ENCODE results near the gene CERS6.

Gene CERS6

DNA sequence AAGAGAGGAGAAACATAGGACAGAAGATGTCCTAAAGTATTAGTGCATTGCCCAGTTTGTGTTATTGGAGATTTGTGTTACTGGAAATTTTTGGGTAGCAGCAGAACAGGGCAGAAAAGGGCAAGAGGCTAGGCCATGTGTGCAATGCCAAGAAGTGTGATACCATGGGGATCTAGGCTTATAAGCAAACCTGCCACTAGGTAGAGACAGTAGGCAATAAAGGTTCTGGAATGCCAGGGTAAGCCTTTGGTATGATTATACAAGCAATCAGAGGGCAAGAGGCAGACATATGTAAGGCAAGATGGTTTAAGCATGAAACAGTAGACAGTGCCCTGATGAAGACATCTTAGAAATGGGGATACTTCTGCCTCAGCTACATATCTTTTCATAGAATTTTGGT, 12.3 kb upstream of the CERS6 start:
- no peak for DNase-seq

DNA sequence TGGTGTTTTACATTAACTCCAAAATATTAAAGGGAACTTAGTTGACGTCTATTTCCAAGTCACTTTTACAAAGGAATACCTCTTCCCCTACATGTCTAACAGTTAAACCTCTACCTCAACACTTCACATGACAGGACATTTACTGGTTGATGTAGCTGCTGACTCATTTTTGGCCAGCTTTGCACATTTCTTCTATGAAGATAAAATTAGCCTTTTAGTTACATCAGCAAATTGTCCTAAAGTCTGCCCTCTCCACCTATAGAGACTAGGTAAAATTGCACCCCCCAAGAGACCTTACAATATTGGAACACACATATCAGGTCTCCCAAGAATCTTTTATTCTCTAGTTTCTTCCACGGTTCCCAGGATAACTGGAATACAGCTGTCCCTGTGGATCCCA, 10.1 kb upstream of the CERS6 start:
- DNase-seq: no peak

DNA sequence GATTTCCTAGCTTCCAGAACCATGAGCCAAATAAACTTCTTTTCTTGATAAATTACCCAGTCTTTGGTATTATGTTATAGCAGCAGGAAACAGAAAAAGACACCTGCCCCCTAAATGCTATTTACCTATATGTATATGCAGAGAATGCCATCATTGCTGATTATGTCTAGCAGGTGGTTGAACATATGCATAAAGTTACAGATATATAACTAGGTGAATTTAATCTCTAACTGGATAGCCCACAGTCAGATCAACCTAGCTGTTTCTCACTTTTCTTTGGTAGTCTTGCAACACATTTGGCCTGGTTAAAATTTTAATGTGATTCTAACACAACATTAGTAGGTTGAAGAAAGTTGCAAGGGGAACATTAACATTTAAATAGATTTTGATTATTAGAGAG, 7.1 kb upstream of the CERS6 start:
- DNase-seq: no peak

DNA sequence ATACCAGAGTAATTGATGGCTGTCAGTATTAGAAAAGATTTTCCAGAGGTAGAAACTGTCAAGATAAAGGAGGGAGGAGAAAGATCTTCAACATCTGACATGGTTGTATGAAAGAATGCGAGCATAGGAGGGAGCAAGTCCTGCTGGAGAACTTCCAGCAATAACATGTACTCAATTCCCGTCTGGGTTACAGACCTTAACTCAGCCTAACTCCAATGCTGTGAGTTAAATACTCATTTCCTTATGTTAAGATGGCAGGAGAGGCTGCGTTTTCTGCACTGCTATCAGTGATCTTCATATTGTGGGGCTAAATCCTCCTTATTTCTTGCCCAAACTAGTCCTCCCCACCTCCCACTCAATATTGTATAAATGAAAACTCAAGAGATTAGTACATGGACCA, 6.7 kb upstream of the CERS6 start:
- no peak for DNase-seq

DNA sequence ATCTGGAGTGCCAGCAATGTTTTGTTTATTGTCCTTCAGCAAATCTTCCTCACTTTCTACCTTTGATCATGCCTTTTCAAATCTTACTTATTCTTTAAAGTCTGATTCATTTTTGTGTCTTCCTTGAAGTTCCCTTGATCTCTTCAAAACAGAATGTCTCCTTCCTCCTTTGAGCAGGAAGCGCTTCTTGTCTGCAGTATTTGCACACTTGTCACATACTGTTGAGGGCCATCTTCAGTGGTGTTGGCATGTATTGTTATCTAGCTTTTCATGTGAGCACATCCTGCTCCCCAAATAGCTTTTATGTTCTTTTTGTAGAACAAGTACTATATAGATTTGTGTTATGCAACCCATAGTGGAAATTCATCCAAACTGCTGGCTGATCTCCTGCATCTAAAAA, 5.9 kb upstream of the CERS6 start:
- DNase-seq: no peak

DNA sequence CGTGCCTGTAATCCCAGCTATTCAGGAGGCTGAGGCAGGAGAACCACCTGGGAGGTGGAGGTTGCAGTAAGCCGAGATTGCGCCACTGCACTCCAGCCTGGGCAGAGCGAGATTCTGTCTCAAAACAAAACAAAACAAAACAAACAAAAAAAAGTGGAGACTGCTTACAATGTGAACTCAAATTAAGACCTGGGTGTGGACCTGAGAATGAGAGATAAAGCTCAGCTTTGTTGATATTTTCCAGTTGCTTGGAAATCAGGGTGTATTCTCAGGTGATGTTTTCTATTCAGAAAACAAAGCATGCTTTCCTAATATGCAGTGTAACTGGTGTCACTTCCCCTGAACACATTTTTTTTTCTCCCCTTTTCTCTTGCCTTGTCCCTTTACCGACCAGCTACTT, 5.3 kb upstream of the CERS6 start:
- no peak for DNase-seq

DNA sequence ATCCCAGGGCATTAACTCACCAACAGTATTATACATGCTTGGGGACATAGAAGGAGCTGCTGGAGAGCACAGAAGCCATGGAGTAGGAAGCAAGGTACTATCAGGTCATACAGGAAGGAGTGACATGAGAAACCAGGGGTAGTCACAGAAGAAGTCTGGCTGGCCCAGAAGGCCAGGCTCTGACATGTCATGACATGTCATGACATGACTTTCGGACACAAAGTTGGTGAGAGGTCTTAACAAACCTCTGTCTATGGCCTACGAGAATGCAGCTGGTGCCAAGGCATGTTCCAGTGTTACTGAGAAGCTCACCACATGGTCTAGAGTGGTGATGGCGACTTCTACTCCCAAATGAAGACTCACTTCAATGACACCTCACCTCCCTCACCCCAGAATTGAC, 3.3 kb upstream of the CERS6 start:
- DNase-seq: no peak

DNA sequence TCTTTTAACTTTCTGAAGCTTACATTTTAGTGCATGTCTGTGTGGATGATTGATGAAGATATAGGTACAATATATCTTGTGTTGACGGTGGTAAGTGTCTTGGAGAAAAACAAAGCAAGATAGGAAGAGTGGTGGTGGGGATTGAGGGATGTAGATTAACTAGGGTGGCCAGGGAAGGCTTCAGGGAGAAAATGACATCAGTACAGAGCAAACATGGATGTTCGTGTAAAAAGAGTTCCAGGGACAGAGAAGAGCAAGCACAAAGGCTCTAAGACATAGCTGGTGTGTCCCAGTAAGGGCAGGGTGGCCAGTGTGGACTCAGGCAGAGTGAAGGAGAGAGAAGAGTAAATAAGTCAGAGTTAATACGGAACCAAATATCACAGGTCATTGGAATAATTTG, 2.7 kb upstream of the CERS6 start:
- DNase-seq: no peak

DNA sequence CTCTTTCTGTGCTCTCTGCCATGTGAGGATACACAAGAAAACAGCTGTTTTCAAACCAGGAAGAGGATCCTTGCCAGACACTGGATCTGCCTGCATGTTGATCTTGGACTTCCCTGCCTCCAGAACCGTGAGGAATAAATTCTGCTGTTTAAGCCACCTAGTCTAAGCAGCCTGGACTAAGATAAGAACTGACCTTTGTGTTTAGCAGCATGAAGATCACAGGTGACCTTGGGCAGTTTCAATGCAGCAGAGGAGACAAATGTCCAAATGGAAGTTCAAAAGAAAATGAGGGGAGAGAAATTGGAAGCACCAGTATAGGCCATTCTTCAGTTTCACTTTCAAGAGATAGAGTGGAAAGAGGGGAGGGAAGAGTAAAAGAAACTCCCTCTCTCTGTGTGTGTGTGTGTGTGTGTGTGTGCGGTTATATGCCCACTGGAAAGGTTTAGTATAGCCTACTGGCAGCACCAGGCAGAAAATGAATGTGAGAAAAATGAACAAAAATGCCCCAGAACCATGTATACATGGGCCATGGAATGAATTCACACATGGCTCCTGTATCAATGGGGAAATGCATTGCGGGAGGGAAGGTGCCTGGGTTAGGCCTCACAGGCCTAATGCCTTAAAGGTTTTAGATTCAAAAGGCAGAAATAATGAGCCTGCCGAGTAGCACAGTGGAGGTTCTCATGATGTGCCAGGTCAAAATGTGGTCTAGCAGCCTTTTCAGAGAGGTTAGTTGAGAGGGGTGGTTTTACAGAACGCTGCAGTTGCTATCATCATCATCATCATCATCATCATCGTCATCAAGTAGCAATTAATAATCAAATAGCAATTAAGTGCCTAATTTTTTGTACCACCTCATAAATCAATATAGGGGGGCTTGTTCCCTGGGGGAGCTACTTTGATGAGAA, 1.1 kb upstream of the CERS6 start:
- DNase-seq: no peak

DNA sequence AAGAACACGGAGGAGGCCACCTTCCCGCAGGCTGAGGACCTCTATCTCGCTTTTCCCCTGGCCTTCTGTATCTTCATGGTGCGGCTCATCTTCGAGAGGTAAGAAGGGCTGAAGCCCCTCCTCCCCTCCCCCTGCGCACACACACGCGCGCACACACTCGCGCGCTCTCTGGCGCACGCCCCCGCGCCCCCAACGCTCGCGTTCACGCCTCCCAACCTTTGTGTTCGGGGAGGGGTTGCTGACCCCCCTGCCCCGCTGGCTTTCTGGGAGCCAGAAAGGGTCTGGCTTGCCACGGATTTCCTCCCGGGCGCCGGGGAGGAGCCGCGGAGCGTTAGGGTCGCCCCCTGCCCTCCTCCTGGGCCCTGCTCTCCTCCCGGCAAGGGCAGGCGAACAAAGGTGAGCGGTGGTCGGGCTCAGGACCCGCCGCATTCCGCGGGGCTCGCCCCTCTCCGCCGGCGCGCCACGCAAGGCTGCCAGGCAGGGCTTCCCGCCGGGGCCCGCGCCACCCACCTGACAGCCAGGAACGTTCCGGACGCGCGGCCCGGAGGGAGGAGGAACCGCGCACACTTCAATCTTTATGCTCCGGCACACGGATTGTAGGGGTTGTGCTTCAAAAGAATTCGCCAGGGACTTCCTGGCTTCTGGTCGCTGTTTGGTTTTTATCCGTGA, 583 bp downstream of the CERS6 start:
- peak; percentile 28 for DNase-seq

DNA sequence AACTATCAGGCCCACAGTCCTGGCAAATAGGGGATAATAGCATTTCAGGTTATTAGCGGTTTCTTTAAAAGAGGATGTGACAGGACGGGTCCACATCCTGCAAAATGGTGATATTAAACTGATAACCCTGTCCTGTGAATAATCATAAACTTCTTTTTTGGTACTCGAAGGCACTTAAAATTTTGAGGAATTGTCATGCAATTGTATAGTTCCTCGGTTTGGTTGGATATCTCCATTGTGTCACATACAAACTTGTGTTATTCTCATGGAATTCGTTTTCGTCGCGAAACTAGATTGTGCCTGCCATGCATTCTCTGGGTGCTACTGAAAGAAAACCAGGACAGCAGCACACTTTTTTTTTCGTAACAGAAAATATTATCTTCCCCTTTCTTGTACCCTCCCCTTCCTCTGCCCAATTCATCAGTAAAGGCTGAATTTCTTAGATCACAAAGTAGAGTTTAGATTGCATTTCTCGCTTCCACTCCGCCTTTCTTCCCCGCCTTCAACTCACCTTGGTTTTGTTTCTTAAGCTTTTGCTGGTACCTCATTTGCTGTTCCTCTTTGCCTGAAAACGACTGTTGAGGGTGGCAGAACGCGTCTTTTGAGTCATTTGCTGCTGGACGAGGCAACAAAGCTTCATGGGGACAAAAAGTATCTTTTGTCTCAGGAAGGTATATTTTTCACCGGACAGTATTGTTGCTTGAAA, 1.3 kb downstream of the CERS6 start:
- DNase-seq: no peak

DNA sequence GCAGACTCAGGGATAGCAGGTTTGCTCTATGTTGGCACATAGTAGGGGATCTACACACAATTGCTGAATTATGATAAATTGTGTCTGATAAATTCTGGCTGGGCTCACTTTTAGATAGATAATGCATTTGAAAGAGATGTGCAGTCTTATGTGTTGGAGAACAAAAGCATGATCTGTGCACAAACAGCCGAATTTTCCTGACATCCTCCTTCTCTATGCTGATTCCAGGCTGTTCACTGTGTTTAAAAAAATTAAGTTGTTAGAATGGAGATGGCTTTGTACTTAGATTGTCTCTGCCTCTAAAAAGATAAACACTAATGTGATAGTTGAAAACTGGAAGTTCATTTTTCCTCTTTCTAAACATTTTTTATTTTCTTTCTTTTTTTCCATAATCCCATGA, 2.1 kb downstream of the CERS6 start:
- DNase-seq: no peak

DNA sequence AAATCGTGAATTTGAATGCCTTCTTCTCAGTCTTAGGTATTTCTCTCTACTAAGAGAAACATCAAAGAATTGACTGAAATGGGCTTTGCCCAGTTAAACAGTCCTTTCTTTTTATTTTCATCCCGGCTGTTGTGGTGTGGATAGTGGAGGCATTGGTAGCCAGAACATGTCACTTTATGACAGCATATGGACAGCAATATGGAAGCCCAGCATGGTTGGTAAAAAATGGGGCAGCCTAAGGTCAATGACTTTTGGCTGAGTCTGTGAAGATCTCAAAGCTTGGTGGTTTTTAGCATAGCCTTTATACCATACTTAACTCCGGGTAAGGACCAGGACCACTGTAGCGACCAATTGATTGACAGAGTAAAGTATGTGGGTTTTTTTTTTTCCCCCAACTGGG, 3.2 kb downstream of the CERS6 start:
- no peak for DNase-seq

DNA sequence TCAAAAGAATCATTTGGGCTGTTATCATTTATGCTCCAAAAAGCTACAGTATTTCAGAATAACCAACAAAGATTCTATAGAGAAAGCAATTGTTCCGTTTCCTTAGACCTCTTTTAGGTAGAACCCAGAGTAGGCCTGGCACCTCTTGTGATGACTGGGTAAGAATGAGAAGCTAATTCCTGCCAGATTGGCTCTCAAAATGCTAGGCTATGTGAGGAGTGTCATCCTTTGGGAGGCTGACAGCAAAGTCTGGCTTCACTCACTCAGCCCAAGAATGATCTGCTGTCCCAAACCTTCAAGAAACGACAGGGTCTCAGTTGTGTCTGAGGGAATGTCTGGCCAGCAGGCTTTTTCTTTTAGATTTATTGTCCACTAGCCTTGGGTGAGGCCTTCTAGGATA, 4.5 kb downstream of the CERS6 start:
- DNase-seq: no peak

DNA sequence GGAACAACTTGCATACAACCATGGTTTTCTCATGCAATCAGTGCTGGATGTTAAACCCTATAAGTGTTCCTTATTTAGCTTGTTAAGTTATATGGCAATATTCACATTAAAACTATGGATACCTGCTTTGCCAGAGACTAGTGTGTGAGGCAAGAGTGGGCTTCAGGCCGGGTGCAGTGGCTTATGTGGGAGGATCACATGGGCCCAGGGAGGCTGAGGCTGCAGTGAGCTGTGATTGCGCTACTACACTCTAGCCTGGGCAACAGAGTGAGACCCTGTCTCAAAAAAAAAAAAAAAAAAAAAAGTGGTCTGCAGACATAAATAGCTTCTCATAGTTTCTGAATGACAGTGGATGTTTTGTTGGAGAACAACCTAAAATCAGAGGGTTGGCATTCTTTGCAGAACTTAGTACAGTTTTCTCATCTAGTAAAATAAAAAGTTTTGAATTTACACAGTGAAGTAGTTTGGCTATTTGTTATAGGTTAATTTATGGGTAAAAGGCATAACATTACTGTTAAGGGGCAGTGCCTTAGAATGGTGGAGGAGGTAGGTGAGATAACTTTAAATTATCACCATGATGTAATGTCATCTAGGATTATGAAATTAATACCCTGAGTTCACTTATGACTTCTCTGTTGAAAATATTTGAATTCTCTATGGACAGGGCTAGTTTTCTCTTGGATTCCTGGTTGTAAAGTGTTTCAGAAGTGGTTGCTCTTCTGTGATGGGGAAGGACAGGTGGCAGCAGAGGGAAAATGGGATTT, 5.3 kb downstream of the CERS6 start:
- DNase-seq: no peak

DNA sequence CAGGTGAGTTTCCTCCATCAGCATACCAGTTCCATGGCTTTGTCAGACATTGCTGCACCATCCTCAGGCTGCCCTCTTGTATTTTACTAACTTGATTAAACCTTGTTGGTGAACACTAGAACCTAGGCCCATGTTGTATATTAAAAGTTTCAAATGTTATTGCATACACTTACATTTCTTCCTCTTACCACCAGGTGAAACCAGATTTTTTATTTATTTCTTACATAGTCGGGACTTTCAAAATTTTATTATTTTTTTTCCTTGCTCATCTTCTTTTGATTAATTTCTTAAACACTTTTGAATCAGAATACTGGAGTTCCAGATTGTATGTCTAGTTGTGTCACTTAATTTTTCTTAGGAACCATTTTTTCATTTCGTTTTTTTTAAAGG, 5.9 kb downstream of the CERS6 start:
- DNase-seq: no peak

DNA sequence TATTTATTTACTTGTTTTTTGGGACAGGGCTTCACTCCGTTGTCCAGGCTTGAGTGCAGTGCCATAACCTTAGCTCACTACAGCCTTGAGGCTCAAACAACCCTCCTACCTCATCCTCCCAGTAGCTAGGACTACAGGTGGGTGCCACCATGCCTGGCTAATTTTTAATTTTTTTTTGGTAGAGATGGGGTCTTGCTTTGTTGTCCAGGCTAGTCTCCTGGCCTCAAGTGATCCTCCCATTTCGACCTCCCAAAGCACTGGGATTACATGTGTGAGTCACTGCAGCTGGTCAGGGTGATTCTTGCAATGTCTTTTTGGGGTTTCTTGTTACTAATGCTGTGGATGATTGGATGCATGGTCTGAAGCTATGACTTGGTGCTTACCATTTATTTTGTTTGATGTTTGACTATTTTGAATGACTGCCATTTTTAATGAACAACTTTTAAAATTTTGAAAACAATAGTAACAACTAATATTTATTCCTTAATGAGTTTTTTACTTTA, 6.5 kb downstream of the CERS6 start:
- DNase-seq: no peak

DNA sequence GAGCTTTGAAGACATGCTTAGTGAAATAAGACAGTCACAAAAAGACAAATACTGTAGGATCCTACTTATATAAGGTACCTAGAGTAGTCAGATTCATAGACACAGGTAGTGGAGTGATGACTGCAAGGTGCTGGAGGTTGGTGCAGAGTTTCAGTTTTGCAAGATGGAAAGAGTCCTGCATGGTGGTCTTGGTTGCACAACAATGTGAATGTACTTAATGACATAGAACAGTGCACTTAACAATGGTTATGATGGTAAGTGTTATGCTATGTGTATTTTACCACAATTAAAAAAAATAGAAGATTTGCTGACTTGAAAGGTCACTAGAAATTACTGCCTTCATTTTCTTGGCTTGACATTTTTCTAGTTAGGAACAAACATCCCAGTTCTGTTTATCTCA, 9.5 kb downstream of the CERS6 start:
- no peak for DNase-seq

DNA sequence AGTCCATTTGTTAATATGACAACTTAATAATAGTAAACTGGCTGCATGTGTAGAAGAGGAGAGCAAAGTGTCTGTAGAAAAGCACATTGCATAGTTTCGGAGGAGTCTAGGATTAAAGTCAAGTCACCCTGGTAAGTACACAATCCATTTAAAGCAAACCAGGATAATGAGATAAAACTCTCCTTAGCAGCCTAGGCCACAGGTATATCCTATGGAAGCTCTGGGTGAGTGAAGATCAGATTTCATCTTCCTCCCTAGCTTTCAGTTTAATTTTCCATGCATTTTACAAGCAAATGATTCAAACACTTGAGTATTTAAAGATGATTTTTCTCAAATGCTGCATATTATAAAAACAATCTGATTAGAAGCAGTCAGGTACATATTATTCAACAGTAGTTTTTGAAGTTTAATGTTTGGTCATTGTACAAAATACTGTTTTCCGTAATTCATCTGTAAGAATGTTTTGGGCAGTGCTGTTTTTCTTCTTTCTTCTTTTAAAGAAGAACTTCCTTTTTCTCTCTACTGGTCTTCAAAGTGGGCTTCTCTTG, 10.2 kb downstream of the CERS6 start:
- no peak for DNase-seq

DNA sequence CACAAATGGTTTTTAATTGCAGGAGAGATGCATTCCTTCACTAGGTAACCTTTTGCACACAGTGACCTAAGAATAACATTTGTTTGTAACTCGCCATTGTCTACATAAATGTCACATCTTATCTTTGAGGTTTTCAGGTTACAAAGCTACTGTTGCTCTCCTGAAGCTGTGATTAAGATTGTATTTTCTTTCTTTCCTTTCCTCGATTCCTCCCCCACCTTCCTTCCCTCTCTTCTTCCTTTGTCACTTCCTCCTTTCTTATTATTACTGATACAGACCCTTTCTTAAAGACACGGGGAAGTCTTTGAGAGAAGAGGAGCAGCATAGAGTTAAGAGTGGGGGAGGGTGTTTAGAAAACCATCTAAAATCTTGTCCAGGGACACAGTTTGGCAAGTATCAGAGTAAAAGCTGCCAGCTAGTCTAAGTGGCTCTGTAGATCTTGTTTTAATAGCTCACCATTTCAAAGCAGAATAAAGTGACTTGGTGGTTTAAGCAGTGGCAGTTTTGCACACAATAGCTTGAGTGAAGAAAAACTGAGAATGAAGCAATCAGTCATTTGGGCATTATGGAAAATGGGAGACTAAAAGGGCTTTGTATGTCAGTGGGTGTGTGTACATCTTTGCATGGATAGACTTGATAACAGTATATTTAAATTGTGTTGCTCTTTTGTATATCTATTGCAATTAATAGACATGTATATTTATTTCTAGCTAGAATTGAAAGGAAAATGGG, 10.9 kb downstream of the CERS6 start:
- no peak for DNase-seq

DNA sequence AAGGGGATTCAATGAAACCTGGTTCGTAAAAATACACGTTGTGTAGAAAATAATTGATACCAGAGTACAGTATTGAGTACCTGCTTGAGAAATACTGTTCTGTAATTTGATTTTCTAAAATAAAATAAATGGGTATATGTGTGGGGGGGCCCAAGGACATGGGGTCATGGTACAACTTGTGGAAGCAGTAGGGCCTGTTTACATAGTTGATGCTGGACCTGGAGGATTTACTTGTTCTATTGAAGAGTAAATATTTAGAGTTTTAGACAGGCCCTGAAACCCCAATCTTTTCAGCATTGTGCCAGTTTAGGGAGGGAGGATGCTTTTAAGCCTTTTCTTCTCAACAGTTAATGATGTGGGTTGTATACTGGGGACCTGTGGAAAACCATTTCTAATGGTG, 11.7 kb downstream of the CERS6 start:
- no peak for DNase-seq

DNA sequence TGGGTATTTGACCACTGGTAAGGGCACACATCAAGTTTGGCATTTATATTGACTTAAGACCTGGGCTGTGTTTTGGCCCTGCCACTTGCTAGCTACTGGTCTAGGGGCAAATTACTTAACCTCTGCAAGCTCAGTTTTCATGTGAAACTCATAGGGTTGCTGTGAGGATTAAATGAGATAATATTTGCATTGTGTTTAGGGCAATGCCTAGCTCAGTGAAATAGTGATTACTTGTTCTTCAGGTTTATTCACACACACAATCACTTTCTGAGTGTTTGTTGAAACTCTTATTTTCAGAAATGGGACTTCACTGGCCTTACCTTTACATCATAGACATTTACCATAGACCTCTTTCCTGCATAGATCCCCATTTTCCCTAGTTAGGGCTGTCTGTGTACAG, 12.3 kb downstream of the CERS6 start:
- DNase-seq: no peak
